CD4-positive, alpha-beta T cell treated with Interferon gamma for 1 hour (primary cell): ENCODE results near the gene RETREG3.
"Not testable (repeated sequence)": the region's sequence is repeated elsewhere in the genome, so short reads cannot be mapped to it uniquely, and the experiment has no call there.

Experiments
- DNase-seq: peaks from one replicate; pipeline ENCODE4 v3.0.0-alpha.2; 2020

The RETREG3 gene

GRCh38 chr17:42609814-42610801 is 934 bp upstream of the RETREG3 start:
- DNase-seq: not testable (repeated sequence)

DNA sequence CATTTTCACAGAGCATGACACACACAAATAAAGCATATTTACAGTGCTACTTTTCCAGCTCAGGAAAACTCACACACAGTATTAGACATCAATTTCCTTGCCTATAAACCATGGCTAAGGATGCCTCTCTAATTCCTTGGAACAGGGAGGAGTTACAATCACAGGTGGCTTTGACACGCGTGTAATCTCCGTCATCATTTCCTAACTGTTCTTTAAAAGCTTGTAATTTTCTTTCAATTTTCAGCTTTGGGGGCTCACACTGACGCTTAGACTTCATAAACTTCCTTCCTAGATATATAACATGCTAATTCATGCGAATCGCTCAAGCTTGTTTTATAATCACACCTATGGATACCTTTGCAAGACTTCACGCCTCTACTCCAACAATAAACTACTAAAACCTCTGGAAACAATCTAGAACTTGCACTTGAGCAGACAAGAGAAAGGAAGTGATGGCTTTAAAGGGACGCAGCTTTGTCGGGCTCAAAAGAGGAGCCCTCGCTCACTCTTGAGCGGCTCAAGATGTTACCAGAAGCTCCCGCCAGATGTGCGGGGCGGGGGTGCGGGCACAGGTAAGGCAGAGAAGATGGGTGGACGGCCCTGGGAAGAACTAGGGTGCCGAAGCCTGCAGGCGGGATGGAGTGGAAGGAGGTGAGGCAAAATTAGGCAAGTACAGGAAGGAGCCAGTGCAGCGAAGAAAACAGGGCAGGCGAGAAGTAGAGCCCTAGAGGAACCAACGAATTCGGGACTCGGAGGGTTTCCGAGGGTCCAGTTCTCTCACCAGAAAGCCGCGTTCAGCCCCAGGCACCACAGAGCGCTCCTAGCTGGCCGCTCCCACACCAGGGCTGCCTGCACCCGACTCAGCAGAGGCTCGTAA is 631 bp downstream of the RETREG3 start:
- no peak for DNase-seq

DNA sequence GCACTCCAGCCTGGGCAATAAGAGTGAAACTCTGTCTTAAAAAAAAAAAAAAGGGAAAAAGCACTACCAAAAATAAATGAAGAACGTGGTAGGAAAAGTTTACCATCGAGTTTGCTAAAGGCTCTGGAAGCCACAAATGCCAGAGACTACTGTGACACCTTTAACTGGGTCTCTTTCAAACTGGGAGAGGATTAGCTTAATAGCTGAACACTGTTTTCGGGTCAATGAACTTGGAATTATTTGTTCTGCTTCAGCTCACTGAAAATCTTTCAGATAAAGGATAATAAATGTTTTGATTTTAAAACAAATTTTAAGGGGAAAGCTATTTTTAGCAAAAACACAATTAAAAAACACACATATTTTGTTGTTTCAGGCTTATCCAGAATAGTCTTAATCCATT is 1.4 kb downstream of the RETREG3 start:
- DNase-seq: no peak

DNA sequence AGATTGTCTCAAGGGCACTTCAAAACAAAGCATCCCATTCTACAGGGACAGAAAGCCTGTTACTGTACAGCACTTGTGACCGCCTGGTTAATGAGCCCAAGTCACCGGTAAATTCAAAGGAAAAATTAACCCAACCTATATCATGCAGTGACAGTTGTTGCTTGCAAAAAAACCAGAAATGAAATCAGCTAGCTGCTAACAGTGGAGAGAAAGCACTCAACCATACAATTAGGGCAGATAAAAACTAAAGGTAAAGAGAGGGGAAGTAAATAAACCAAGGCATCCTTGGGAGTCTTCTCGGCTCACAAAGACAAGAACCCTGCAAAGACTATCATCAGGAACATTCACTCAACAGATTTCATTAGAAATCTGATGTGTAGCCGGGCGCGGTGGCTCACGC is 5.9 kb downstream of the RETREG3 start:
- DNase-seq: no peak

DNA sequence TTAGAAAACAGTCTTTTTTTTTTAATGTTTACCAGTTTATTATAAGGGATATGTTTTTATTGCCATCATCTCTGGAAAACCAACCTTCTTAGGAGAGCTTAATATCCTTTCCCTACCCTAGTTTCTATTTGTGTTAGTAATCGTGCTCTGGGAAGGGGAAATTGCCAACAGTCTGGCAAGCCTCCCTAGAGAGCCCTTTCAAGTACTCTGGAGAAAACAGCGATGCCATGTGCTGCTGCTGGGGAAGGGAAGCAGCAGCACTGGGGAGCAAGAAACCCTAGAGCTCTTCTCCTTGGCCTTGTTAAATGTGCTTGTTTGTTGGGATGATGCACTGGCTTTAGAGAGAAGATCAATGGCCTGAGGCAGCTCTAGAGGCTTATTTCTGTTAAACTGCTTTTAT is 10.3 kb downstream of the RETREG3 start:
- no peak for DNase-seq

- no peak for DNase-seq
These were observed 12.8 kb downstream of the RETREG3 start for GRCh38 chr17:42596386-42596785.

DNA sequence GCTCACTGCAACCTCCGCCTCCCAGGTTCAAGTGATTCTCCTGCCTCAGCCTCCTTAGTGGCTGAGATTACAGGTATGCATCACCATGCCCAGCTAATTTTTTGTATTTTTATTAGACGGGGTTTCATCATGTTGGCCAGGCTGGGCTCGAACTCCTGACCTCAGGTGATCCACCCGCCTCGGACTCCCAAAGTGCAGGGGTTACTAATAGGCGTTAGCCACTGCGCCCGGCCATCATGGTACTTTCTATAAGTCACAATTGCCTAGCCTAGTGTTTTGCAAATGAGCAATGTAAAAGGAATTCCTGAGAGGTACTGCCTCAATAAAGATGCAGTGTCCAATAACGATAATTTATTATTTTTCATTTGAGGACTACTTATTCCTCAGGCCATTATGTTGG is 17.8 kb downstream of the RETREG3 start:
- no peak for DNase-seq

DNA sequence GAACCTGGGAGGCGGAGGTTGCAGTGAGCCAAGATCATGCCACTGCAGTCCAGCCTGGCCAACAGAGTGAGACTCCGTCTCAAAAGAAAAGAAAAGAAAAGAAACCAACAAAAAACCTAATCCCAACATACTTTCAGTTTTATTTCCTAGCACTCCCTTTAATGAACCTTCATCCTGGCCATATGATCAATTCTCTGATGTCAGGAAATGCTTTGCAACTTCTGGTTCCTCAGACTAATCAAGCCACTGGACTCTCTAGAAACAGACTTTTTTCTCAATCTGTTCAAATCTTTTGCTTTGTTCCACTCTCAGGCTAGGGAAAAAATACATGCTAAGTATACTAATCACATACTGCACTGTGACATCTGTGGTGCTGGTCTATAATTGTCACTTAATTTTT is 18.3 kb downstream of the RETREG3 start:
- no peak for DNase-seq

DNA sequence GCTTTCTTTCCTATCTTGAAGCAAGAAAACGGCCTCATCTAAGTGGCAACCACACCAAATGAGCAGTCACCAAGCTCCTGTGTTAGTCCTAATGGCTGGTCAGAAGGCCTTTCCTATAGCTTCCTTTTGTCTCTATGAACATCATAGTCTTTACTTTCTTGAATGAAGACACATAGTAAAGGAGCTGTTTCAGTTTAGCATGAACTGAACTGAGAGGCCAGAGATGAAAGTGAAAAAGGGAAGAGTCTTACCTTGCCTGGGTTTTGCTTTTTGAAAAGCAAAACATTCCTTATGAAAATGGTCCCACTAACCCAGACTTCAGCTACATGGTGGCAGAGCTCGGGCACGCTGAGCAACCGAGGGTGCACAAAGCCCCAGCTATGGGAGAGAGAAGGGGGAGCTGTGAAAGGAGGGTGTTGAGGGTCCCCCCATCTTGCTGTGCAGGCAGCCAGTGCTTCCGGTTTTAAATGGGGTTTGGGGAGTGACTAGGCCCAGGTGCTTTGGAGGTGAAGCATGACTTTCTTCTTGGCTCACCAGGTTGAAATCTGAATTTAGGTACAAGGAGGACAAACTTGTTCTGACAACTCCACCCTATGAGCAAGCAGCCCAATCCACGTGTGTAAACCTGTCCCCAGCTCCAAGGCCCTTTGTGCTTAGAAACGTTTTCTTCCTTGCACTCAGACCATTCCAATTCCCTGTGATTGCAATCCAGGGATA is 22.5 kb downstream of the RETREG3 start:
- DNase-seq: no peak

DNA sequence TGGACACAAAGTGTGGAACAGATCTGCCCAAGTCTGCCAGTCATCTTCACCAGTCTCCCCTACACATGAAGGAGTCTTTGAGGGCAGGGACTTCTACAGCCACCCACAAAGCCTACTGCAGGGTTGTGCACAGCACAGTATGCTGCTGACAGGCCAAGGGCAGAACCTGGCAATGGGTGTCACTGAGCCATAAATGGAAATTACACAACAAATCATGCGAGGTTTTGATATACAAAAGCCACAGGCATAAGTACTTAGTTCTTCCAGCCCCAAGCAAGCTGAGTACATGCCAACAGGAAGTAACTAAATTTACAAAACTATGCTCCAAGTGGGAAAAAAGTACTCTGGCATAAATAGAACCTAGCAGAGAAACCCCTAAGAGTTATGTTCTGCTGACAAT is 23.8 kb downstream of the RETREG3 start:
- no peak for DNase-seq

DNA sequence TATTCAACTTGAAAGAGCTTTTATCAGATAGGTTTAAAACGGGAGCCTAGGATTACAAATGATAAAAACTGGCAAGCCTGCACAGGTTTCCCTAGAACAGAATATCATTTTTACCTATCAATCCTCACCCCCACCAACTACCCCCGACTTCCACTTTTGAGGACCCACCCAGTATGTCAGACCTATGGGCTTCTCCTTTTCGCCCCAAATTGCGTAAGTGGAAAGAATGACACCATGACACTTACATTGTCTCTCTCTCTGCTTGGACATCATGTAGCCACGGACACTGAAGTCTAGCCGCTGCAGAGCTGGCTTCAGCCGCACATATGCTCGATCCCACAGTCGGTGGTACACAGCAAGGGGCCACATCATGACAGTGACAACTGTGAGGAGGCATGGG is 24.3 kb downstream of the RETREG3 start:
- DNase-seq: peak; percentile 1

DNA sequence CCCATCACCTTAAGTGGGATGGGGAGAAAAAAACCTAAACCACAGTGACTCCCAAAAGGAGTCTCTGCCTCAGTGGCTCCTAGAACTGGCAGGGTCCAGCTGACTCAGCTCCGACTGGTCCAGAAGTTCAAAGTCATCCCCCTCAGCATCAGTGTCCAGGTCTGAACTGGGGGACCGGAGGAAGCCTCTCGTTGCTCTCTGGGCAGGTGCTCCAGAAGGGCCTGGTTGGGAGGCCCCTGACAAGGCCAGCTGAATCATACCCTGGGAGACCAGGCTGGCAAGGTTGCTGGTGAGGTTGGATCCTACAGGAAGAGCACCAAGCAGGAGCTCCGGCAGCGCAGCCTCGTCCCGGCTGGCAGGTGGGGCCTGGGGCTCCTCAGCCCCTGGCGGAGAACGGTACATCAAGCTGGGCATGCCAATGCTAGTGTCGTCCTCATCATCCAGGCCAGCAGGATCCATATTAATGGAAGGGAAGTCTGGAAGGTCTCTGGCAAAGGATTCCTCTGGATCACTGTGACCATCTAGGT is 27.4 kb downstream of the RETREG3 start:
- no peak for DNase-seq

GRCh38 chr17:42579794-42580551 is 29.2 kb downstream of the RETREG3 start:
- no peak for DNase-seq

DNA sequence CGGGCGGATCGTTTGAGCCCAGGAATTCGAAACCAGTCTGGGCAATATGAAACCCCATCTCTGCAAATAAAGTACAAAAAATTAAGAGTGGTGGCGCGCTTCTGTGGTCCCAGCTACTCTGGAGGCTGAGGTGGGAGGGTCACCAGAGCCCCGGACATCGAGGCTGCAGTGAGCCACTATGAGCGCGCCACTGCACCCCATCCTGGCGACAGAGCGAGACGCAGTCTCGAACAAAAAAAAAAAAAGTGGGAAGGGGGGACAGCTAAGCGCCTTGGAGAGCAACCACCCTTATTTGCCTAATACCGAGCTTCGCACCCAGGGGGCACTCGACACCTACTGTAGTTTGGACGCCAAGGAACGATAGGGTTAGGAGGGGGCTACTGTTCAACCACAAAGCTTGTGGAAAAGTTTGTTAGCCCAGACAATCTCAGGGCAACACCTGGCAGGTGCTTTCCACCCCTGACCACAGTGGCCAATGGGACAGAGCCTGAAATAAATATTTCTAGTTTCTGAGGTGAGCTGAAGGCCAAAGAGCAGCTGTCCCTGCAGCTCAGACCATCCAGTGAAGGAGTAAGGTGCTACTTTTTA is 30.8 kb downstream of the RETREG3 start:
- DNase-seq: peak; percentile 66

DNA sequence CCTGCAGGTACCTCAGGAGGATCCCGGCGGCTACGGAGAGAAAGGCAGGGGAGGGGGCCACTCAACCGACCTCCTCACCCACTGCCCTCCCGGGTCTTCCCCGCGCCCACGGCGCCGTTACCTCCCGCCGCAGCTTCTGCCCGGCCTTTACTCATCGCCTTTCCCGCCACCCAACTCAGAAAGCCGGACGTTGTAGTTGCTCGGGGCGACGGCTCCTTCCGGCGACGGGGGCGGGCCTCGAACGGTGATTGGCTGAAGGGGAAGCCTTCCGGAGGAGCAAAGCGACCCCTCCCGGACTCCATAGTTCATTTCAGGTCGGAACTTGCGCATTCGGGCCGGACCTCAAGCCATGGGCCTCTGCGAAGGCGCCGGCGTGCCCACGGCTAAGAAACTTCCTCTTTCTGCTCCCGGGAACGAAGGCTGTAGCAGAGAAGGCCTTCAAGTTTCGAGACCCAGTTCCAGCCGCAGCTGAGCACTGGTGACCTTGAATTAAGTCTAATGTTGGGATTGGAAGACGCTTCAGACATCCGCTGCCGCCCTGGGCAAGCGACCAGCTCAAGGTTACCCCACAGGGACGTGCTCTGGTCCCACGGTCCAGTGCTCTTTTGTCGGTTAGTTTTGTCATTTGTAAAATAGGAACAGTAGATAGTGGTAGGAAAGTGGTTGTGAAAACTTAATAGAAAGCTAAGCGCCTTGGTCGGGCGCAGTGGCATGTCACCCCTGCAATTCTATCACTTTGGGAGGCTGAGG is 31.5 kb downstream of the RETREG3 start, which contains the start of gene PSMC3IP:
TSS of gene PSMC3IP (minus strand) at position 198 of the 750 bp plus-strand sequence. CDS start at position 155, 43 bp downstream.
- peak; percentile 91 for DNase-seq

DNA sequence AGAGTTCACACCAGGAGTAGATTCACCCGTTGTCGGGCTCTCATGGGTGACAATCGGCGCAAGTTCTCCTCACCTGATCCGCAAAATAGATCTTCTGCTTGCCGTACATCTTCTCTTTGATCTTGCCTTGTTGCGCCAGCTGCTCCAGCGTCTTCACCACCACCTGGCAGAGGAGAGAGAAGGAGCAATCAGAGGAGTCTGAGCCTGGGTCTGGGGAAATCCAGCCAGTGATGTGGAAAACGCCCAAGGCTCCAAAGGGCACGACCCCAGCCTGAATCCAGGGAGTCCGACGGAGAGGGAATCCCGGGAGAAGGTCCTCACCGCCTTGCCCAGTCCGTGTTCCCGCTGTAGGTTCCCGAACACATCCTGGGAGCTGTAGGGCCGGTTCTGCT is 32.0 kb downstream of the RETREG3 start:
- DNase-seq: no peak

DNA sequence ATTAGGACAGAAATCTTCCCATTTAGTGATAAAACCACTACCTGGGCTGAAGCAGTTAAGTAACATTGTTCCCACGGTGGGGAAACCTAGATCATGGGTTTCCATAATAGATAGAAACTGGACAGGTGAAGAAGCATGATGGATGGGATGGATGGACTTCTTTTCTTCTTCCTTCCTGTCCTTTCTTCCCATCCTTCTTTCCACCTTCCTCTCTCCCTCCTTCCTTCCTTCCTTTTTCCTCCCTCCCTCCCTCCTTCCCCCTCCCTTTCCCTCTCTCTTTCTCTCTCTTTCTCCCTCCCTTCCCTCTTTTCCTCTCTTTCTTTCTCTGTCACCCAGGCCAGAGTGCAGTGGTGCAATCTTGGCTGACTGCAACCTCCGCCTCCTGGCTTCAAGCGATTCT is 34.7 kb downstream of the RETREG3 start:
- DNase-seq: no peak

GRCh38 chr17:42573095-42573494 is 36.1 kb downstream of the RETREG3 start:
- DNase-seq: no peak

DNA sequence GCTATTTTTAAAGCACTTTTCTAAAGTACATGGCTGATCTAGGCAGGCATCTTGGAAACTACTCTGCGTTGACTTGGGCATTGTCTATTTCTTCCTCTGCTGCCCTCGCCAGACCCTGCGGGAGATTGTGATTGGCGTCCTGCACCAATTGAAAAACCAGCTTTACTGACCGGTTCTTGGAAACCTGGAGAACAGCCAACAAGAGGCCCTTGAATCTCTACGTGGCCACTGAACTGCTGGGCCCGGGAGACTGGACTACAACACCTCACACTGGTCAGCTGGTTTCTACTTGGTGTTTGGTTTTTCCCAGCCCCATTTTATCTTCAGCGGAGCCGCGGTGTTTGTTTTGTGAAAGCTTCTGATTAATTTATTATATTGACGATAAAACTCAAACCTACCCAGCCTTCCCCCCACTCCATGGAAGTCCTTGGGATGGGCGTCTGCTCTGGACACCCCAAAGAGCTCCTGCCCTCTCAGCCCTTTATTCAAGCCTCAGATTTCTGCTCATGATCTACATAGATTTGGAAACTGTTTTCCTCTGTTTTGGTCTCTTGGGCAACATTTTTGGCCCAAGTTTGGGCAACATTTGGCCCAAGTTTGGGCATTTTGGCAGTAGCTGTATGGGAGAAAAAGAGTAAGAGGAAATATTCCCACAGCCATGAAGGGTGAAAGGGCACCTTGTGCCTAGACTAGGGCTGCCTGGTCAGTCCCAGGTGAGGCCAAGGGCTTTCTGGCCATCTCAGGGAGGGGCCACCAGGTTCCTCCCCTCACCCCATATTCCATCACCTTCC is 37.5 kb downstream of the RETREG3 start:
- DNase-seq: no peak
